HepG2 (cell line): ENCODE measurements around the gene ULK4. TPM values are rescaled to one million over a fixed set of nuclear protein-coding genes. Genes with fewer than 3 reads are reported as not detected.

Experiments used
- ATAC-seq: fragments of 200-7000 bp; cut with Tn5 transposase; 3 replicates; pipeline ENCODE4 v1.9.1; 2020; ENCODE audit warnings: mild to moderate bottlenecking, moderate library complexity
- BruUV-seq: library from RNA; stranded (reverse); fragments of 400-500 nt; replicated peaks from 2 replicates; lab custom pipeline; 2021; lab: Mats Ljungman, UMichigan
- CTCF ChIA-PET: fragments of 300-600 bp; formaldehyde crosslinking; extraction: SDS; loops from one replicate; lab custom pipeline; 2021; ENCODE audit warnings: low total read pairs, inconsistent platforms, low intra/inter-chr PET ratio; lab: Yijun Ruan, JAX
- POLR2A ChIA-PET: fragments of 350-600 bp; sonication (Branson Sonifier 250); formaldehyde crosslinking; loops from one replicate; lab custom pipeline; 2020; ENCODE audit warnings: antibody characterized with exemption, inconsistent platforms; lab: Yijun Ruan, JAX
- DNase-seq: peaks from one replicate; pipeline ENCODE4 v3.0.0-alpha.2; 2015; ENCODE audit warnings: low spot score
- FAIRE-seq: peaks from 3 replicates; lab custom pipeline; 2011; peaks lifted over from hg19 to GRCh38; lab: Jason Lieb, UNC
- H2AFZ ChIP-seq: one replicate; pipeline ENCODE4 v1.6.1; 2011; ENCODE audit warnings: low read length, inconsistent platforms
- H3K27ac ChIP-seq: fragments of 300-600 bp; 3 replicates; pipeline ENCODE4 v1.8.0; 2011; ENCODE audit warnings: mixed run types, mild to moderate bottlenecking, mixed read lengths, low read length, inconsistent platforms; ENCODE audit not compliant: insufficient read depth; ENCODE audit errors: extremely low read length
- H3K27me3 ChIP-seq, 2 experiments: fragments of 200-600 bp in 1 of 2; 2 replicates in 1 of 2; 3 replicates in 1 of 2; pipeline versions ENCODE4 v1.6.0 to v1.8.0; 2011; ENCODE audit warnings: low read length in 2 of 2, mild to moderate bottlenecking in 2 of 2, moderate library complexity in 2 of 2, inconsistent platforms in 1 of 2; ENCODE audit not compliant: insufficient read depth in 2 of 2, control insufficient read depth in 1 of 2
- H3K36me3 ChIP-seq, 2 experiments: fragments of 200-600 bp in 1 of 2; replicated peaks in 1 of 2; 2 replicates in 1 of 2; 3 replicates in 1 of 2; pipeline versions ENCODE4 v1.5.1 to v1.8.0; 2011; ENCODE audit warnings: low read length in 2 of 2, inconsistent platforms in 1 of 2; ENCODE audit not compliant: insufficient read depth in 2 of 2, control insufficient read depth in 1 of 2
- H3K4me1 ChIP-seq: 2 replicates; pipeline ENCODE4 v1.5.1; 2012; ENCODE audit warnings: low read length, inconsistent platforms; ENCODE audit not compliant: insufficient read depth
- H3K4me2 ChIP-seq: 2 replicates; pipeline ENCODE4 v1.6.0; 2011; ENCODE audit warnings: low read depth, low read length, inconsistent platforms
- H3K4me3 ChIP-seq, 3 experiments: fragments of 200-600 bp in 1 of 3; sonication (generic), shearing (Covaris generic) in 1 of 3; replicated peaks in 1 of 3; 2 replicates each; pipeline ENCODE4 v1.5.1; 2011 to 2016; ENCODE audit warnings: low read length in 3 of 3, inconsistent platforms in 2 of 3, low read depth in 2 of 3, mild to moderate bottlenecking in 2 of 3, control low read depth in 1 of 3, mixed read lengths in 1 of 3; ENCODE audit not compliant: insufficient read depth in 1 of 3
- H3K79me2 ChIP-seq: one replicate; pipeline ENCODE4 v1.6.1; 2011; ENCODE audit warnings: low read length, inconsistent platforms; ENCODE audit not compliant: insufficient read depth
- H3K9ac ChIP-seq: 2 replicates; pipeline ENCODE4 v1.6.0; 2011; ENCODE audit warnings: mild to moderate bottlenecking, low read depth, low read length, inconsistent platforms; ENCODE audit not compliant: insufficient read depth
- H3K9me3 ChIP-seq: 2 replicates; pipeline ENCODE4 v1.5.1; 2012; ENCODE audit warnings: mild to moderate bottlenecking, low read length
- H4K20me1 ChIP-seq: 2 replicates; pipeline ENCODE4 v1.6.0; 2011; ENCODE audit warnings: inconsistent platforms, mild to moderate bottlenecking, low read length, moderate library complexity; ENCODE audit not compliant: insufficient read depth
- FOXA3 ChIP-seq: IDR thresholded peaks from 2 replicates; pipeline ENCODE4 v1.6.1; 2016; ENCODE audit warnings: missing genetic modification reagents, missing compliant biosample characterization
- HOXA5 ChIP-seq: sonication (generic); formaldehyde crosslinking; IDR thresholded peaks from 2 replicates; pipeline ENCODE4 v1.4.0; 2020; ENCODE audit warnings: missing genetic modification reagents
- KLF9 ChIP-seq: IDR thresholded peaks from 2 replicates; pipeline ENCODE4 v1.6.1; 2016; ENCODE audit warnings: low read depth
- LCORL ChIP-seq, 2 experiments: fragments of 450-650 bp in 1 of 2; sonication (generic) in 1 of 2; formaldehyde crosslinking in 1 of 2; IDR thresholded peaks; 2 replicates each; pipeline versions ENCODE4 v1.5.0 to v1.6.1; 2017 to 2020; ENCODE audit warnings: antibody characterized with exemption in 1 of 2, missing genetic modification reagents in 1 of 2
- YEATS2 ChIP-seq: sonication (generic); formaldehyde crosslinking; IDR thresholded peaks from 2 replicates; pipeline ENCODE4 v1.4.0; 2020; ENCODE audit warnings: missing genetic modification reagents, borderline replicate concordance
- ZBTB21 ChIP-seq: sonication (generic); formaldehyde crosslinking; IDR thresholded peaks from 2 replicates; pipeline ENCODE4 v1.4.0; 2020; ENCODE audit warnings: missing genetic modification reagents
- ZNF737 ChIP-seq: sonication (generic); formaldehyde crosslinking; IDR thresholded peaks from 2 replicates; pipeline ENCODE4 v1.5.0; 2020; ENCODE audit warnings: missing genetic modification reagents, mild to moderate bottlenecking, borderline replicate concordance
- ZNF792 ChIP-seq: IDR thresholded peaks from 2 replicates; pipeline ENCODE4 v1.6.1; 2016
- ZNF878 ChIP-seq: sonication (generic); formaldehyde crosslinking; IDR thresholded peaks from 2 replicates; pipeline ENCODE4 v1.8.1; 2023; ENCODE audit warnings: mild to moderate bottlenecking, missing genetic modification reagents, moderate library complexity
- ZSCAN9 ChIP-seq: IDR thresholded peaks from 2 replicates; pipeline ENCODE4 v1.6.1; 2016; ENCODE audit warnings: borderline replicate concordance
- WGBS: methylation state at CpG from one replicate; pipeline ENCODE4 v1.1.6; 2017; ENCODE audit warnings: low lambda C conversion rate; 5-methylcytosine and 5-hydroxymethylcytosine counted together
- in situ Hi-C: cut with HindIII; loops from 2 replicates; pipeline ENCODE4 v1.10.0; 2017; ENCODE audit warnings: low pct_unique_long_range_greater_than_20kb; ENCODE audit not compliant: extremely low pct_ligation_motif_present
- intact Hi-C: fragments of 100-400 bp; cut with micrococcal nuclease; formaldehyde crosslinking; loops from one replicate; pipeline ENCODE4 v1.10.0; 2022; ENCODE audit not compliant: unreplicated experiment
- polyA plus RNA-seq, 8 experiments: library from polyadenylated mRNA; depleted of rRNA in 3 of 8; stranded (reverse) in 7 of 8; unstranded in 1 of 8; fragments of >200 nt; fragmentation: Illumina TruSeq in 4 of 8; extraction: Trizol in 4 of 8; gene quantifications; 2 replicates each; pipeline versions ENCODE4 v1.2.1 to v1.2.3, GENCODE V29; 2011 to 2016; ENCODE audit warnings: low read depth in 4 of 8, missing spikeins in 1 of 8, mixed read lengths in 1 of 8; ENCODE audit not compliant: insufficient read depth in 1 of 8
- total RNA-seq, 5 experiments: library from RNA; depleted of rRNA; stranded (reverse); fragments of >200 nt; fragmentation: Illumina TruSeq; extraction: Trizol; gene quantifications; 2 replicates each; pipeline ENCODE4 v1.2.3, GENCODE V29; 2016; ENCODE audit warnings: low read depth in 1 of 5
- TF ChIP-seq, protein P1 (sequence below): IDR thresholded peaks from 2 replicates; pipeline ENCODE4 v1.6.1; 2016; ENCODE audit warnings: low read depth, borderline replicate concordance
- TF ChIP-seq, protein P2 (sequence below): sonication (generic); formaldehyde crosslinking; conservative IDR thresholded peaks from 2 replicates; pipeline ENCODE4 v1.4.0; 2020; ENCODE audit warnings: missing genetic modification reagents

The ULK4 gene
- total and polyA plus RNA-seq, 2 of the 13 experiments (the other 11 are each of a cell fraction or from before 2014, with no cell fraction given): 6.7 to 11.8 TPM

DNA sequence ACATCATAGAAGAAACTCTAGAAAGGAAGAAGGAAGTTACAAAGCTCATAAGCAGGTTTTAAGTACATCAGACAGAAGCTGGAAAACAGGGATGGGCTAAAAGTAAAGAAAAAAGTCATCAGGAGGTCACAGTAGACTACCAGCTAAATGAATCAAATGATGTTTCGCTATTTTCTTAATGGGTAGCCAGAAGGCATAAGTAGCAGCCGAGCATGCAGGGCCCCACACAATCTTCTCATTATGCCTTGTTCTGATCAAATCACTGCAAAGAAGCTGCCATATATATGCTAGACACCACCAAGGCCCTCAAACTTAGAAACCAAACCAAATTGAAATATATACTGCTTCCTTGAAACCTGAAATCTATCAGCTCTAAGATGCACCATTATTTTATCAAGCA lies 349.1 kb downstream of the ULK4 start:
- DNase-seq: no peak
- in situ Hi-C loops: no loop called here

DNA sequence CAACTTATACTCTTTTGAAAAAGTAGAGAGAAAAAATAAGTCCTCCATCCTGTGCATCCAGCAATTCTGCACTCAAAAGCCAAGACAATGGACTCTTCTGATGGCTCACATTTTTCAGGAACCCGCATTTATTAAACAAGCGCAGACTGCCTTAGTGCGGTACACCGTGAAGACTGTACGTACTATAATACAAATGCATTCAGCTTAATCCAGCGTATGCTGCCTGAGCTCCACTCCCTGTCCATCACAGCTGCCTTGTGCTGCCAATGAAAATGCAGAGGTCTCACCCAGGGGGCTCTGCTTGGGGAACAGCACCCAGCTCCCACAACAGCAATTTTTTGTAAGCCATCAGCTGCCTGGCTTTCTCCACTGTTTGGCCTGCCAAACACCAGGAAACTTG lies 350.9 kb downstream of the ULK4 start:
- no peaks in the 10 kb centered on the region for H3K27me3 ChIP-seq
- H3K9me3 ChIP-seq: no peaks in the 10 kb centered on the region
- no peaks in the 10 kb centered on the region for H4K20me1 ChIP-seq
- ChIA-PET POLR2A (no interaction called here), CTCF (no interaction called here)
- TF ChIP-seq YEATS2 (no peak), ZNF792 (CRISPR knock-in tag) (no peak), KLF9 (CRISPR knock-in tag) (no peak), ZNF737 (CRISPR knock-in tag) (no peak)
- TF ChIP-seq, protein P1, sequence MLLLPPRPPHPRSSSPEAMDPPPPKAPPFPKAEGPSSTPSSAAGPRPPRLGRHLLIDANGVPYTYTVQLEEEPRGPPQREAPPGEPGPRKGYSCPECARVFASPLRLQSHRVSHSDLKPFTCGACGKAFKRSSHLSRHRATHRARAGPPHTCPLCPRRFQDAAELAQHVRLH (CRISPR knock-in tag): no peak
- TF ChIP-seq, protein P2, sequence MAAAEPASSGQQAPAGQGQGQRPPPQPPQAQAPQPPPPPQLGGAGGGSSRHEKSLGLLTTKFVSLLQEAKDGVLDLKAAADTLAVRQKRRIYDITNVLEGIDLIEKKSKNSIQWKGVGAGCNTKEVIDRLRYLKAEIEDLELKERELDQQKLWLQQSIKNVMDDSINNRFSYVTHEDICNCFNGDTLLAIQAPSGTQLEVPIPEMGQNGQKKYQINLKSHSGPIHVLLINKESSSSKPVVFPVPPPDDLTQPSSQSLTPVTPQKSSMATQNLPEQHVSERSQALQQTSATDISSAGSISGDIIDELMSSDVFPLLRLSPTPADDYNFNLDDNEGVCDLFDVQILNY: no peak
- no peak overlapping the region for H3K9ac ChIP-seq
- no peak overlapping the region for H3K4me2 ChIP-seq
- no peak for DNase-seq
- no peak overlapping the region for H2AFZ ChIP-seq
- ATAC-seq: no peak
- 95% methylated on average over 6 of the region's 6 CpGs for WGBS
- intact Hi-C loops: no loop called here
- H3K4me1 ChIP-seq: no peaks in the 10 kb centered on the region
- H3K36me3 ChIP-seq: no peaks in the 10 kb centered on the region
- no peak for FAIRE-seq
- no peaks in the 10 kb centered on the region for H3K79me2 ChIP-seq
- no peak overlapping the region for H3K4me3 ChIP-seq
- BruUV-seq: no TSS peak
- in situ Hi-C loops: no loop called here
- H3K27ac ChIP-seq: no peak overlapping the region

More for the DNA sequence above, 349.1 kb downstream of the ULK4 start:
- H2AFZ ChIP-seq: no peak overlapping the region
- POLR2A ChIA-PET: no interaction called here
- H3K4me1 ChIP-seq: no peaks in the 10 kb centered on the region
- H3K36me3 ChIP-seq: no peaks in the 10 kb centered on the region
- TF ChIP-seq FOXA3 (CRISPR knock-in tag) (no peak), ZBTB21 (CRISPR knock-in tag) (no peak), ZSCAN9 (no peak), ZNF792 (CRISPR knock-in tag) (no peak), LCORL (IDR thresholded peaks at IDR 0.05) (no peak), LCORL (CRISPR knock-in tag; IDR thresholded peaks at IDR 0.05) (no peak), HOXA5 (CRISPR knock-in tag) (no peak), ZNF878 (no peak)
- TF ChIP-seq, all 625 proteins: peak for 0
- 67% methylated on average over 2 of the region's 2 CpGs for WGBS
- CTCF ChIA-PET: no interaction called here
- Histone ChIP-seq H4K20me1 (no peaks in the 10 kb centered on the region), H3K27me3 (no peaks in the 10 kb centered on the region), H3K9me3 (no peaks in the 10 kb centered on the region), H3K4me3 (no peak overlapping the region), H3K9ac (no peak overlapping the region), H3K79me2 (no peaks in the 10 kb centered on the region), H3K4me2 (no peak overlapping the region), H3K27ac (no peak overlapping the region)
- intact Hi-C loops: no loop called here
- no TSS peak for BruUV-seq
- ATAC-seq (no peak), FAIRE-seq (no peak)
